PC-9 (cell line): ENCODE results near the gene FCGR3B. TPM values are rescaled to one million over a fixed set of nuclear protein-coding genes. Genes with fewer than 3 reads are reported as not detected.
"Not testable (repeated sequence)": the region's sequence is repeated elsewhere in the genome, so short reads cannot be mapped to it uniquely, and the experiment has no call there.

Experiments used
- BruUV-seq: library from RNA; stranded (reverse); fragments of 400-500 nt; replicated peaks from 2 replicates; lab custom pipeline; 2021; lab: Mats Ljungman, UMichigan
- CTCF ChIA-PET: fragments of 300-600 bp; sonication (Branson Sonifier 250); formaldehyde crosslinking; loops from one replicate; lab custom pipeline; 2022; ENCODE audit warnings: antibody characterized with exemption; lab: Charles Lee
- POLR2A ChIA-PET: fragments of 300-600 bp; sonication (Branson Sonifier 250); formaldehyde crosslinking; loops from one replicate; lab custom pipeline; 2022; ENCODE audit warnings: antibody characterized with exemption; ENCODE audit not compliant: unreplicated experiment; lab: Charles Lee
- DNase-seq, 2 experiments: peaks; one replicate each; pipeline versions ENCODE4 v3.0.0 to v3.0.0-alpha.2; 2015 to 2022; ENCODE audit warnings: mixed read lengths in 1 of 2
- H2AFZ ChIP-seq: fragments of 200-600 bp; sonication (generic); 2 replicates; pipeline ENCODE4 v1.8.1; 2017; ENCODE audit warnings: antibody characterized with exemption
- H3F3A ChIP-seq: fragments of 200-600 bp; sonication (generic); 2 replicates; pipeline ENCODE4 v1.8.1; 2017; ENCODE audit warnings: antibody characterized with exemption, mild to moderate bottlenecking, low read depth; ENCODE audit not compliant: insufficient read depth
- H3K27ac ChIP-seq: fragments of 200-600 bp; sonication (generic); 2 replicates; pipeline ENCODE4 v1.6.1; 2016; ENCODE audit warnings: mixed run types
- H3K27me3 ChIP-seq: fragments of 200-600 bp; sonication (generic); 2 replicates; pipeline ENCODE4 v1.6.1; 2016; ENCODE audit warnings: low read depth, mixed run types; ENCODE audit not compliant: insufficient read depth
- H3K36me3 ChIP-seq: fragments of 200-600 bp; sonication (generic); 2 replicates; pipeline ENCODE4 v1.6.1; 2016; ENCODE audit warnings: low read depth, mixed run types
- H3K4me1 ChIP-seq: fragments of 200-600 bp; sonication (generic); replicated peaks from 2 replicates; pipeline ENCODE4 v1.6.1; 2016; ENCODE audit warnings: mixed run types; ENCODE audit not compliant: insufficient read depth
- H3K4me2 ChIP-seq: fragments of 200-600 bp; sonication (generic); 2 replicates; pipeline ENCODE4 v1.6.1; 2017; ENCODE audit warnings: mixed run types
- H3K4me3 ChIP-seq: fragments of 200-600 bp; sonication (generic); 2 replicates; pipeline ENCODE4 v1.6.1; 2016; ENCODE audit warnings: mixed run types
- H3K79me2 ChIP-seq: fragments of 200-600 bp; sonication (generic); 2 replicates; pipeline ENCODE4 v1.6.1; 2017; ENCODE audit warnings: low read depth, mixed run types
- H3K9me2 ChIP-seq: fragments of 200-600 bp; sonication (generic); 2 replicates; pipeline ENCODE4 v1.8.1; 2017; ENCODE audit warnings: mild to moderate bottlenecking; ENCODE audit not compliant: insufficient read depth
- H3K9me3 ChIP-seq: fragments of 200-600 bp; sonication (generic); 2 replicates; pipeline ENCODE4 v1.8.1; 2016; ENCODE audit warnings: low read depth; ENCODE audit not compliant: insufficient read depth
- H4K20me1 ChIP-seq: fragments of 200-600 bp; sonication (generic); 2 replicates; pipeline ENCODE4 v1.8.1; 2017; ENCODE audit not compliant: insufficient read depth
- intact Hi-C: fragments of 100-400 bp; cut with micrococcal nuclease; formaldehyde crosslinking; loops from one replicate; pipeline ENCODE4 v1.10.0; 2022; ENCODE audit not compliant: unreplicated experiment
- total RNA-seq: library from RNA; stranded (reverse); gene quantifications from 2 replicates; pipeline ENCODE4 v1.2.3, GENCODE V29; 2021

FCGR3B gene
- total RNA-seq, 1 experiment from 2014 or later: not detected

- H3K4me3 ChIP-seq, CTCF ChIA-PET, H3K27ac ChIP-seq, H3K27me3 ChIP-seq, BruUV-seq, H3K4me2 ChIP-seq, H2AFZ ChIP-seq, H3K36me3 ChIP-seq, DNase-seq, POLR2A ChIA-PET, H3K79me2 ChIP-seq, H3K4me1 ChIP-seq, H4K20me1 ChIP-seq, intact Hi-C loops, H3K9me3 ChIP-seq, H3K9me2 ChIP-seq: not testable (repeated sequence)
- H3F3A ChIP-seq: peaks cover 16% of the 10 kb centered on the region
These were observed 7.5 kb downstream of the FCGR3B start for GRCh38 chr1:161623401-161624051.

DNA sequence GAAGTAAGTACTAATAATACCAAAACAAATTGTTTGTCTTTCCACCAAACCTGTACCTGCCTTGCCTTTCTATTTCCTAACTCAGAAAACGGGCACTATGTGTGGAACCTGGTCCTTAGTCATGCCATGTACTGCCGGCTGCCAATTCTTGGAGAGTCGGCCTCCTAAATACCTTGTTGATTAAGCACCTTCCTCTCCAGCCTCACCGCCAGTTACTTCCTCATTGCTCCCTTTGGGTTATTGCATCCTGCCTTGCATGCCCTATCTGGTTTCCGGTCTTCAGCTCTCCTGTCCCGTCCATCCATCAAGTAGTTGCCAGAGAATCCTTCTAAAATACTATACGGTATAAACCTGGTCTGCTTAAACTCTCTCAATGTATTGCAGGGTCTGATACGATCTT lies 8.9 kb downstream of the FCGR3B start:
- POLR2A ChIA-PET, H3K79me2 ChIP-seq, H3K27me3 ChIP-seq, BruUV-seq, H3K9me3 ChIP-seq, H4K20me1 ChIP-seq, H3K4me1 ChIP-seq, intact Hi-C loops, CTCF ChIA-PET, H3K9me2 ChIP-seq, H3K36me3 ChIP-seq: not testable (repeated sequence)
- Histone ChIP-seq H3F3A (peaks cover 16% of the 10 kb centered on the region), H2AFZ (peak overlapping the region; percentile 71), H3K4me3 (peak overlapping the region; percentile 61), H3K27ac (peak overlapping the region; percentile 60), H3K4me2 (peak overlapping the region; percentile 76)
- peak; percentile 53 to 81 for DNase-seq

- peak overlapping the region; percentile 60 for H3K27ac ChIP-seq
- H3K4me3 ChIP-seq: peak overlapping the region; percentile 61
- peak overlapping the region; percentile 76 for H3K4me2 ChIP-seq
- TSS peak; percentile 85 for BruUV-seq
- CTCF ChIA-PET, H3K4me1 ChIP-seq, POLR2A ChIA-PET, H3K9me2 ChIP-seq, H3K9me3 ChIP-seq, H3K79me2 ChIP-seq, H4K20me1 ChIP-seq, H3K36me3 ChIP-seq, H3K27me3 ChIP-seq: not testable (repeated sequence)
- H2AFZ ChIP-seq: peak overlapping the region; percentile 71
- peak; percentile 87 to 91 for DNase-seq
- intact Hi-C loops: loop anchor here (1.0 to 2.0 kb wide), 2 partner anchors 9 to 91 kb away; no protein-coding TSS in a partner anchor
- peaks cover 16% of the 10 kb centered on the region for H3F3A ChIP-seq
These were observed 9.6 kb downstream of the FCGR3B start for GRCh38 chr1:161621181-161622000.

DNA sequence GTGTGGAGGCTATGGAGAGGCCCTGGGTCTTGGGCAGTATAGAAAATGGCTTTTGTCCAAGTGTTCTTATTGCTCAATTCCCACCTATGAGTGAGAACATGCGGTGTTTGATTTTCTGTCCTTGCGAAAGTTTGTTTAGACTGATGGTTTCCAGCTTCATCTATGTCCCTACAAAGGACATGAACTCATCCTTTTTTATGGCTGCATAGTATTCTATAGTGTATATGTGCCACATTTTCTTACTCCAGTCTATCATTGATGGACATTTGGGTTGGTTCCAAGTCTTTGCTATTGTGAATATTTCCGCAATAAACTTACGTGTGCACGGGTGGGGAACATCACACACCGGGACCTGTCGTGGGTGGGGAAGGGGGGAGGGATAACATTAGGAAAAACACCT lies 10.6 kb downstream of the FCGR3B start:
- H3K9me2 ChIP-seq, H3K27ac ChIP-seq, H3K4me1 ChIP-seq, H3K36me3 ChIP-seq, H3K9me3 ChIP-seq, H3K27me3 ChIP-seq, H2AFZ ChIP-seq, H3K79me2 ChIP-seq, BruUV-seq, POLR2A ChIA-PET, CTCF ChIA-PET, H4K20me1 ChIP-seq: not testable (repeated sequence)
- H3F3A ChIP-seq: peaks cover 16% of the 10 kb centered on the region
- peak overlapping the region; percentile 76 for H3K4me2 ChIP-seq
- peak overlapping the region; percentile 61 for H3K4me3 ChIP-seq
- peak in 1 of 2 experiments; percentile 38 for DNase-seq
- intact Hi-C loops: loop anchor here (2.0 kb wide), 1 partner anchor 90 kb away; no protein-coding TSS in a partner anchor

DNA sequence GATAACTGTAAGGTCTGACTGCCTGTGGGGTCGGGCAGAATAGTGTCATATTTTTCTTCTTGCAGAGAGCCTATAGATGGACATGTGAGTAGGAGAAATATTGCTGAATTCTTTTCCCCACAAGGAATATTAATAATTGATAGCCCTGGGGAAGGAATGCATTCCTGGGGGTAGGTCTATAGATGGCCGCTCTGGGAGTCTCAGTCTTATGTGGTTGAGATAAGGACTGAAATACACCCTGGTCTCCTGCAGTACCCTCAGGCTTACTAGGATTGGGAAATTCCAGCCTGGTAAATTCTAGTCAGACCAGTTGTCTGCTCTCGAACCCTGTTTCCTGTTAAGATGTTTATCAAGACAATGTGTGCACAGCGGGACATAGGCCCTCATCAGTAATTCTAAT lies 12.5 kb downstream of the FCGR3B start:
- H3K4me1 ChIP-seq, BruUV-seq, H2AFZ ChIP-seq, POLR2A ChIA-PET, H3K27me3 ChIP-seq, H3K9me3 ChIP-seq, H3K27ac ChIP-seq, H4K20me1 ChIP-seq, intact Hi-C loops, CTCF ChIA-PET, H3K36me3 ChIP-seq, H3K9me2 ChIP-seq, H3K79me2 ChIP-seq, H3K4me3 ChIP-seq, H3K4me2 ChIP-seq: not testable (repeated sequence)
- DNase-seq: peak in 1 of 2 experiments; percentile 28
- H3F3A ChIP-seq: peaks cover 16% of the 10 kb centered on the region

DNA sequence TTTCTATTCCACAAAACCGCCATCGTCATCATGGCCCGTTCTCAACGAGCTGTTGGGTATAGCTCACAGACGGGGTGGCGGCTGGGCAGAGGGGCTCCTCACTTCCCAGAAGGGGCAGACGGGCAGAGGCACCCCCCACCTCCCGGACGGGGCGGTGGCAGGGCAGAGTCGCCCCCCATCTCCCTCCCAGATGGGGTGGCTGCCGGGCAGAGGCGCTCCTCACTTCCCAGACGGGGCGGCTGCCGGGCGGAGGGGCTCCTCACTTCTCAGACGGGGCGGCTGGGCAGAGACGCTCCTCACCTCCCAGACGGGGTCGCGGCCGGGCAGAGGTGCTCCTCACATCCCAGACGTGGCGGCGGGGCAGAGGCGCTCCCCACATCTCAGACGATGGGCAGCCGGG lies 14.6 kb downstream of the FCGR3B start:
- H2AFZ ChIP-seq: not testable (repeated sequence)

GRCh38 chr1:161613142-161613514 lies 17.8 kb downstream of the FCGR3B start:
- peak in 1 of 2 experiments; percentile 26 for DNase-seq
- POLR2A ChIA-PET, H3K9me3 ChIP-seq, H3K36me3 ChIP-seq, H4K20me1 ChIP-seq, CTCF ChIA-PET, BruUV-seq, H3K27me3 ChIP-seq, H3K4me1 ChIP-seq, H3K9me2 ChIP-seq, H3K79me2 ChIP-seq: not testable (repeated sequence)
- H3F3A ChIP-seq: peaks cover 11% of the 10 kb centered on the region
- peak overlapping the region; percentile 78 for H2AFZ ChIP-seq
- intact Hi-C loops: loop anchor here (2.0 to 5.0 kb wide), 3 partner anchors 82 to 216 kb away; no protein-coding TSS in a partner anchor
- H3K27ac ChIP-seq: peak overlapping the region; percentile 78
- peak overlapping the region; percentile 71 for H3K4me3 ChIP-seq
- peak overlapping the region; percentile 76 for H3K4me2 ChIP-seq

More for the DNA sequence above, 14.6 kb downstream of the FCGR3B start:
- H3K4me1 ChIP-seq, BruUV-seq, H3K79me2 ChIP-seq, H3K9me2 ChIP-seq, H3K4me3 ChIP-seq, POLR2A ChIA-PET, DNase-seq, intact Hi-C loops, H3K27me3 ChIP-seq, CTCF ChIA-PET, H3K36me3 ChIP-seq, H4K20me1 ChIP-seq, H3K9me3 ChIP-seq, H3K4me2 ChIP-seq, H3K27ac ChIP-seq: not testable (repeated sequence)
- peaks cover 23% of the 10 kb centered on the region for H3F3A ChIP-seq
